ENCODE results near the gene EPHA10. TPM values are rescaled to one million over a fixed set of nuclear protein-coding genes. Genes with fewer than 3 reads are reported as not detected.

The EPHA10 gene
- total RNA-seq, 4 donors from 2014 or later = 0.17 TPM; not detected in 3

GRCh38 chr1:37721565-37721964 is 43.4 kb downstream of the EPHA10 start:
- Histone ChIP-seq H3K27me3 (peaks cover 0 to 7% (median 3%) of the 10 kb centered on the region in 3 donors), H3K27ac (no peak overlapping the region), H3K36me3 (no peaks in the 10 kb centered on the region), H3K9me3 (no peaks in the 10 kb centered on the region), H3K4me1 (no peaks in the 10 kb centered on the region), H3K4me3 (no peak overlapping the region)
- intact Hi-C loops (cut with DNase I; ENCODE audit: low total_unique reads) = no loop called here
- in situ Hi-C loops (cut with MboI; ENCODE audit: low sequenced_read_pairs in 4 of 4) = no loop called here
- TF ChIP-seq CTCF (IDR thresholded peaks at IDR 0.05 in 4 of 5, conservative IDR thresholded peaks at IDR 0.05 in 1 of 5) (no peak), POLR2A (IDR thresholded peaks at IDR 0.05) (no peak)
- no peak for DNase-seq
- no peak for ATAC-seq

DNA sequence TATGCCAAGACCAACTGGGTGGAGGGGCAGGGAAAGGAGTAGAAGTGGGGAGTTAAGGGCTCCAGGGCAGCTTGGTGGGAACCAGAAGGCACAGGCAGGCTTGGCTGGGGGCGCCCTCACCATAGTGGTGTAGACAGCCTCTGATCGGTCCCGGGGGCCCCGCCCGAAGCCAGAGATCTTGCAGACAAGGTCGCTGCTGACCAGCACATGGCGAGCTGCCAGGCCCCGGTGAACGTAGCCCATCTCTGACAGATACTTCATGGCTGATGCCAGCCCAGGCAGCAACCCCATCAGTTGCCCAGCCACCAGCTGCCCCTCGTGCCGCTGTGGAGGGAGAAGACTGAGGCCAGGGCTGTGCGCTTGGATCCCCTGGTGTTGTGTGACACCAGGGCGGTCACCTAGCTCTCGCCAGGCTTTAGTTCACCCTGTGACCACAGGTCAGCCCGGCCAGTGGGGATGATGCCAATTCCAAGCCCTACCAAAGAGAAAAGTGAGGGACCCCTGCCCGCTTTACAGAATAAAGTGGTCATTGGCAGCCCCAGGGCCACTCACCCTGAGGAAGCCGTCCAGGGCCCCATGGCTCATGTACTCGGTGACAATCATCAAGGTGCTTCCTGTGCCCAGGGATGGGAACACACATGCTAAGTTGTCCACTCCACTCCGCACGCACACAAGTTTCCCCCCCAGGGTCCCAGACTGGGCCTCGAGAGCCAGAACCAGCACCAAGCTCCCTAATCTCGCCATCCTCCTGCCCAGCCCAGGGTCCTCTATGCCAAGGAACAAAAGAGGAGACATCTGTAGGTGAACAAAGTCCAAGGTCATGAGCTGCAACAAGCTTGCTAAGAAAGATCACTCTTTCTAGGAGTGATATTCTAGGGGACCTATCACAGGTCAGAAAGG is 44.4 kb downstream of the EPHA10 start:
- DNase-seq (no peak), ATAC-seq (no peak)
- peaks cover 0 to 2% (median 0%) of the 10 kb centered on the region in 3 donors for H3K27me3 ChIP-seq
- H3K9me3 ChIP-seq = no peaks in the 10 kb centered on the region
- no peaks in the 10 kb centered on the region for H3K4me1 ChIP-seq
- no peaks in the 10 kb centered on the region for H3K36me3 ChIP-seq
- no peak overlapping the region for H3K27ac ChIP-seq
- TF ChIP-seq CTCF (IDR thresholded peaks at IDR 0.05 in 4 of 5, conservative IDR thresholded peaks at IDR 0.05 in 1 of 5) = no peak
- TF ChIP-seq POLR2A (IDR thresholded peaks at IDR 0.05) = no peak
- intact Hi-C loops (cut with DNase I; ENCODE audit: low total_unique reads) (no loop called here), in situ Hi-C loops (cut with MboI; ENCODE audit: low sequenced_read_pairs in 4 of 4) (no loop called here)
- no peak overlapping the region for H3K4me3 ChIP-seq

- in situ Hi-C loops (cut with MboI; ENCODE audit: low sequenced_read_pairs in 4 of 4) (no loop called here), intact Hi-C loops (cut with DNase I; ENCODE audit: low total_unique reads) (no loop called here)
- ATAC-seq (no peak), DNase-seq (no peak)
- H3K27me3 ChIP-seq = peaks cover 0 to 1% (median 0%) of the 10 kb centered on the region in 3 donors
- peaks cover 0 to 3% of the 10 kb centered on the region in 2 donors for H3K4me1 ChIP-seq
- H3K36me3 ChIP-seq = no peaks in the 10 kb centered on the region
- H3K9me3 ChIP-seq = no peaks in the 10 kb centered on the region
- no peak overlapping the region for H3K27ac ChIP-seq
- H3K4me3 ChIP-seq = no peak overlapping the region
- no peak for TF ChIP-seq POLR2A (IDR thresholded peaks at IDR 0.05)
- TF ChIP-seq CTCF (IDR thresholded peaks at IDR 0.05 in 4 of 5, conservative IDR thresholded peaks at IDR 0.05 in 1 of 5) = no peak
These were observed 45.2 kb downstream of the EPHA10 start for GRCh38 chr1:37719572-37720195.

DNA sequence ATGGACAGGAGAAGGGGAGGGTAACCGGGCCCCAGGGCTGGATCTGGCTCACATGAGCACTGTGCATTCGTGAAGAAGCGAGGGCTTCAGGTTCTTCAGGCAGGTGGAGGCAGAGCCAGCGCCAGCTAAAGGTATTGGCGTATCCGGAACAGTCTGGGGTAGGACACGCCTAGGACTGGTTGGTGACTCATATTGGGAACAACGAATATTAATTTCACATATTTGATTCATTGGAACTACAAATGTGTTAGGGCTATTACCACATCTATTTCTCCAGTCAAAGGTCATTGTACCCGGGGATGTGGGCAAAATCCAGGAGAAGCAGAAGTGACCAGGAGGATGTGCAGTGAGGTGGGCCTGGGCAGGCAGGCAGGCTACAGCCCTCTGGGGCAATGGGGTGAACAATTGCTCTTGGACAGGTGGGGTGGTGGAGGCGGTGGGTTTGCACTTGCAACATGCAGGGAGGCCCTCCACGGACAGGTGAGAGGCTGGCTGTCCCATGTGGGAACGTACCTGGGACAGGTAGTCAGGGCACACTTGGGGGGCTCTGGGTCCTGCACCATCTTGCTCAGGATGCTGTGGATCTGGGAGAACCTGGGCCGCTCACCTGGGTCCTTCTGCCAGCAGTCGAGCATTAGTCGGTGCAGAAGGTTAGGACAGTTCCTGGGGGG is 45.9 kb downstream of the EPHA10 start:
- ATAC-seq (no peak), DNase-seq (no peak)
- in situ Hi-C loops (cut with MboI; ENCODE audit: low sequenced_read_pairs in 4 of 4) = no loop called here
- no peak for TF ChIP-seq POLR2A (IDR thresholded peaks at IDR 0.05)
- TF ChIP-seq CTCF (IDR thresholded peaks at IDR 0.05 in 4 of 5, conservative IDR thresholded peaks at IDR 0.05 in 1 of 5) = no peak
- peaks cover 3% of the 10 kb centered on the region in 2 donors for H3K4me1 ChIP-seq
- no peak overlapping the region for H3K4me3 ChIP-seq
- H3K27me3 ChIP-seq = no peaks in the 10 kb centered on the region
- H3K36me3 ChIP-seq = no peaks in the 10 kb centered on the region
- intact Hi-C loops (cut with DNase I; ENCODE audit: low total_unique reads) = no loop called here
- H3K27ac ChIP-seq = no peak overlapping the region
- H3K9me3 ChIP-seq = no peaks in the 10 kb centered on the region
